Kidney (tissue), 14 donors: ENCODE data around the gene DDX25. TPM values are rescaled to one million over a fixed set of nuclear protein-coding genes. Genes with fewer than 3 reads are reported as not detected.

ENCODE experiments used
- DNase-seq, 5 donors: peaks; one replicate each; pipeline ENCODE4 v3.0.0-alpha.2; 2013 to 2020
- FAIRE-seq: peaks from 2 replicates; lab custom pipeline; 2012; peaks lifted over from hg19 to GRCh38; lab: Jason Lieb, UNC
- H3K27ac ChIP-seq, 2 donors: one replicate each; pipeline ENCODE4 v1.7.0; 2013; ENCODE audit warnings: low read depth in 2 of 2, low read length in 2 of 2, inconsistent platforms in 1 of 2
- H3K27me3 ChIP-seq: one replicate; pipeline ENCODE4 v1.7.1; 2013; ENCODE audit warnings: low read length, inconsistent platforms; ENCODE audit not compliant: control insufficient read depth, insufficient read depth
- H3K36me3 ChIP-seq, 3 donors: one replicate each; pipeline versions ENCODE4 v1.7.0 to v1.7.1; 2013; ENCODE audit warnings: low read length in 3 of 3, control low read depth in 1 of 3, inconsistent platforms in 1 of 3; ENCODE audit not compliant: insufficient read depth in 3 of 3, control insufficient read depth in 2 of 3
- H3K4me1 ChIP-seq, 3 donors: one replicate each; pipeline versions ENCODE4 v1.7.0 to v1.7.1; 2013; ENCODE audit warnings: low read length in 3 of 3, inconsistent platforms in 1 of 3, low read depth in 1 of 3; ENCODE audit not compliant: control insufficient read depth in 2 of 3, insufficient read depth in 2 of 3
- H3K4me3 ChIP-seq, 3 donors: one replicate each; pipeline versions ENCODE4 v1.7.0 to v1.8.1; 2013; ENCODE audit warnings: low read length in 3 of 3, control low read depth in 1 of 3, inconsistent platforms in 1 of 3
- H3K9ac ChIP-seq, 3 donors: one replicate each; pipeline versions ENCODE4 v1.7.0 to v1.7.1; 2013; ENCODE audit warnings: low read length in 3 of 3, control low read depth in 1 of 3, inconsistent platforms in 1 of 3
- H3K9me3 ChIP-seq, 3 donors: one replicate each; pipeline versions ENCODE4 v1.7.0 to v1.7.1; 2013; ENCODE audit warnings: low read length in 3 of 3, control low read depth in 1 of 3, inconsistent platforms in 1 of 3; ENCODE audit not compliant: control insufficient read depth in 2 of 3, insufficient read depth in 1 of 3
- intact Hi-C: fragments of 100-400 bp; cut with DNase I; formaldehyde crosslinking; loops from one replicate; pipeline ENCODE4 v1.11.1; 2022
- polyA plus RNA-seq: library from polyadenylated mRNA; stranded (reverse); fragments of 350-450 nt; fragmentation: Illumina TruSeq; extraction: RNeasy Lipid Tissue Mini Kit (QIAGEN cat#74804); gene quantifications from one replicate; pipeline ENCODE4 v1.2.3, GENCODE V29; 2014; ENCODE audit warnings: low read depth, low replicate concordance; ENCODE audit not compliant: insufficient read depth
- total RNA-seq: library from RNA; stranded (reverse); fragmentation: NEBNext Ultra II Directional; extraction: Animal tissue kit (Norgen Biotek cat#: 25700); gene quantifications from one replicate; pipeline ENCODE4 v1.2.1, GENCODE V29; 2021
- TF ChIP-seq, protein P1 (sequence below): IDR thresholded peaks from 3 replicates; pipeline ENCODE4 v1.5.1; 2012; ENCODE audit warnings: mild to moderate bottlenecking, moderate library complexity, borderline replicate concordance; ENCODE audit not compliant: insufficient read depth; ENCODE audit errors: extremely low read depth
- donor health status: control.
- donor health status: control.
- donor health status: control.
- donor health status: control.
- donor health status: control.
- donor health status: DM: yes; HTN: yes; CAD: no.
- donor health status: Normal renal cell carcinoma (clear cell type).

DDX25 gene
- total and polyA plus RNA-seq, 2 donors from 2014 or later: 1.1 to 3.8 TPM

DNA sequence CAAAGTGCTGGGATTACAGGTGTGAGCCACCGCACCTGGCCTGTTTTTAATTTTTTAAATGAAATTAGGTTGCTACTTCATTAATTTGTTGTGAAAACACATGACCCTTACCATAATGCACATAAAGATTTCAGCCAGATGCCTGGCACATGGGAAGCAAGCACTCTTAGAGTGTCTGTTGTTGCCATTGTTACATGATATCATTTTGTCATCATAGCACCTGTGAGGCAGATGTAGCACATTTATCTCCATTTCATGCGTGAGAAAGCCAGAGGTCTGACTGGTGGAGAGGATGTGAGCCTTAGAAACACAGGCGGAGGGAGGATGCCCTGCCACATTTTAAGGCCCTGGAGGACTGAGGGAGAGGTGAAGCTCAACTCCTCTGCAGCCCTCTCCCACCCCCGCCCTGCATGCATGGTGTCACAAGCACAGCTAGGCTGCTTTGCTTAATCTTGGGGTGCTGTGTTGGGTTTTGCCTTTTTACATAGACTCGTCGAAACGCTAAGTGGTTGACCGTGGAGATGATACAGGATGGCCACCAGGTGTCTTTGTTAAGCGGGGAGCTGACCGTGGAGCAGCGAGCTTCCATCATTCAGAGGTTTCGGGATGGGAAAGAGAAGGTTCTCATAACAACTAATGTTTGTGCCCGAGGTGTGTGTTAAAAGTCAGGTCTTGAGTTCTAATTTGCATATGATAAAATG lies 14.0 kb downstream of the DDX25 start:
- Histone ChIP-seq H3K4me1 (no peaks in the 10 kb centered on the region), H3K27ac (no peak overlapping the region), H3K27me3 (no peaks in the 10 kb centered on the region), H3K4me3 (no peak overlapping the region), H3K36me3 (no peaks in the 10 kb centered on the region), H3K9me3 (no peaks in the 10 kb centered on the region), H3K9ac (no peak overlapping the region)
- no peak for FAIRE-seq
- TF ChIP-seq, protein P1, sequence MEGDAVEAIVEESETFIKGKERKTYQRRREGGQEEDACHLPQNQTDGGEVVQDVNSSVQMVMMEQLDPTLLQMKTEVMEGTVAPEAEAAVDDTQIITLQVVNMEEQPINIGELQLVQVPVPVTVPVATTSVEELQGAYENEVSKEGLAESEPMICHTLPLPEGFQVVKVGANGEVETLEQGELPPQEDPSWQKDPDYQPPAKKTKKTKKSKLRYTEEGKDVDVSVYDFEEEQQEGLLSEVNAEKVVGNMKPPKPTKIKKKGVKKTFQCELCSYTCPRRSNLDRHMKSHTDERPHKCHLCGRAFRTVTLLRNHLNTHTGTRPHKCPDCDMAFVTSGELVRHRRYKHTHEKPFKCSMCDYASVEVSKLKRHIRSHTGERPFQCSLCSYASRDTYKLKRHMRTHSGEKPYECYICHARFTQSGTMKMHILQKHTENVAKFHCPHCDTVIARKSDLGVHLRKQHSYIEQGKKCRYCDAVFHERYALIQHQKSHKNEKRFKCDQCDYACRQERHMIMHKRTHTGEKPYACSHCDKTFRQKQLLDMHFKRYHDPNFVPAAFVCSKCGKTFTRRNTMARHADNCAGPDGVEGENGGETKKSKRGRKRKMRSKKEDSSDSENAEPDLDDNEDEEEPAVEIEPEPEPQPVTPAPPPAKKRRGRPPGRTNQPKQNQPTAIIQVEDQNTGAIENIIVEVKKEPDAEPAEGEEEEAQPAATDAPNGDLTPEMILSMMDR: no peak
- no peak for DNase-seq
- intact Hi-C loops: no loop called here

DNA sequence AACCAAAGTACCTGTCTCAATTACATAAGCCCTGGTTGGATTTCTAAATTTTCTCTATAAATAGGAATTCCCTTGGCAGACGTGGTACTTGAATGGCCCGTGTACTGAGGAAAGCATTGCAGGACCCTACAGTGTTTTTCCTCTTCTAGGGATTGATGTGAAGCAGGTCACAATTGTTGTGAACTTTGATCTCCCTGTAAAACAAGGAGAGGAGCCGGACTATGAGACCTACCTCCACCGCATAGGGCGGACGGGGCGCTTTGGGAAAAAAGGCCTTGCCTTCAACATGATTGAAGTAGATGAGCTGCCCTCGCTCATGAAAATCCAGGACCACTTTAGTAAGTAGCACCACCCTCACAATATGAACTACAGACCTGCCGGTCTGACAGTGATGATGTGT lies 16.7 kb downstream of the DDX25 start:
- DNase-seq (no peak), FAIRE-seq (no peak)

DNA sequence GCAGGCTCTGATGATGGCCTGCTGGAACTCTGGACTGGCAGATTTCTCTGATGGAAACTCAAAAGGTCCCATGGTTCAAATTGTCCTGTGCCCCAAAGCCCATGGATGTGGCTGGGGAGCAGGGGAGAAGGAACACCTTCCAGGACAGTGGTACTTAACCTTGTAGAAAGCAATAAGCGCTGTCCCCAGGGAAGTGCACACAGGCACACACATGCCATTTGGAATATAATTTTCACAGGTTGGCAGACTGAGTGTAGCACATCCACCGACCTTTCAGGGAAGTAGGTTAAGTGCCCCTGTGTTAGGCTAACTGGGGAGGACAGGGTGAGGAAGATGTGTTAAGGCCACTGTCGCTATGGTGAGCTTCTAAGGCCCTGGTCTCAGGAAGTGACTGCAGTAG lies 17.8 kb downstream of the DDX25 start:
- FAIRE-seq: no peak

More for the DNA sequence above, 16.7 kb downstream of the DDX25 start:
- intact Hi-C loops: loop anchor here (5.0 kb wide), 1 partner anchor 271 kb away; no protein-coding TSS in a partner anchor
- Histone ChIP-seq H3K36me3 (no peaks in the 10 kb centered on the region), H3K4me1 (no peaks in the 10 kb centered on the region), H3K27me3 (no peaks in the 10 kb centered on the region), H3K4me3 (no peak overlapping the region), H3K9me3 (no peaks in the 10 kb centered on the region), H3K9ac (no peak overlapping the region), H3K27ac (no peak overlapping the region)
- TF ChIP-seq, protein P1: no peak

More for the DNA sequence above, 17.8 kb downstream of the DDX25 start:
- TF ChIP-seq, protein P1: no peak
- H3K27ac ChIP-seq: no peak overlapping the region
- no peaks in the 10 kb centered on the region for H3K27me3 ChIP-seq
- no peak for DNase-seq
- intact Hi-C loops: loop anchor here (5.0 kb wide), 1 partner anchor 270 kb away; no protein-coding TSS in a partner anchor
- H3K36me3 ChIP-seq: no peaks in the 10 kb centered on the region
- no peak overlapping the region for H3K9ac ChIP-seq
- no peaks in the 10 kb centered on the region for H3K9me3 ChIP-seq
- no peaks in the 10 kb centered on the region for H3K4me1 ChIP-seq
- no peak overlapping the region for H3K4me3 ChIP-seq
